ENCODE results near the gene BBS5.

BBS5 gene

DNA sequence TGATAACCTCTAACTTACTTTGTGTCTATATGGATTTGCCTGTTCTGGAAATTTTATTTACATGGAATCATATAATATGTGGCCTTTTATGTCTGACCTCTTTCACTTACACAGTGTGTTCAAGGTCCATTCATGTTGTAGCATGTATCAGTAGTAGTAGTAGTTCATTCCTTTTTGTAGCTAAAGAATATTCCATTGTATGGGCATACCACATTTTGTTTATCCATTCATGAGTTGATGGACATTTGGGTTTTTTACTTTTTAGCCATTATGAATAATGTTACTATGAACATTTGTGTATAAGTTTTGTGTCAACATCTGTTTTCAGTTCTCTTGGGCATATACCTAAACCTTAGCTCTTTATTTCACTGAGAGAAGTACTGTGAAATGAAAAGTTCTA, 11.5 kb downstream of the BBS5 start:
- H3K9me2 ChIP-seq (replicated peaks; ENCODE audit: insufficient read depth, low read length) = no peaks in the 10 kb centered on the region
- no peaks in the 10 kb centered on the region for H3K36me3 ChIP-seq (ENCODE audit: low read length)
- H3K27me3 ChIP-seq (ENCODE audit: low read length) = no peaks in the 10 kb centered on the region
- H3K79me2 ChIP-seq (ENCODE audit: insufficient read depth, low read length) = no peaks in the 10 kb centered on the region
- no peaks in the 10 kb centered on the region for H3K9me3 ChIP-seq (ENCODE audit: insufficient read depth, low read length)
- no peak overlapping the region for H2AFZ ChIP-seq (ENCODE audit: low read depth, low read length, severe bottlenecking)
- no peaks in the 10 kb centered on the region for H3F3A ChIP-seq (ENCODE audit: insufficient read depth)
- no peak overlapping the region for H3K9ac ChIP-seq (ENCODE audit: low read length)
- H3K4me2 ChIP-seq (ENCODE audit: low read depth, low read length, poor library complexity, severe bottlenecking) = no peak overlapping the region
- no peak overlapping the region for H3K27ac ChIP-seq (ENCODE audit: low read depth, low read length)
- no peaks in the 10 kb centered on the region for H4K20me1 ChIP-seq (ENCODE audit: low read depth, low read length)
- no peak overlapping the region for H3K4me3 ChIP-seq (ENCODE audit: insufficient read depth, low read length, poor library complexity, severe bottlenecking)
- TF ChIP-seq, protein P1, sequence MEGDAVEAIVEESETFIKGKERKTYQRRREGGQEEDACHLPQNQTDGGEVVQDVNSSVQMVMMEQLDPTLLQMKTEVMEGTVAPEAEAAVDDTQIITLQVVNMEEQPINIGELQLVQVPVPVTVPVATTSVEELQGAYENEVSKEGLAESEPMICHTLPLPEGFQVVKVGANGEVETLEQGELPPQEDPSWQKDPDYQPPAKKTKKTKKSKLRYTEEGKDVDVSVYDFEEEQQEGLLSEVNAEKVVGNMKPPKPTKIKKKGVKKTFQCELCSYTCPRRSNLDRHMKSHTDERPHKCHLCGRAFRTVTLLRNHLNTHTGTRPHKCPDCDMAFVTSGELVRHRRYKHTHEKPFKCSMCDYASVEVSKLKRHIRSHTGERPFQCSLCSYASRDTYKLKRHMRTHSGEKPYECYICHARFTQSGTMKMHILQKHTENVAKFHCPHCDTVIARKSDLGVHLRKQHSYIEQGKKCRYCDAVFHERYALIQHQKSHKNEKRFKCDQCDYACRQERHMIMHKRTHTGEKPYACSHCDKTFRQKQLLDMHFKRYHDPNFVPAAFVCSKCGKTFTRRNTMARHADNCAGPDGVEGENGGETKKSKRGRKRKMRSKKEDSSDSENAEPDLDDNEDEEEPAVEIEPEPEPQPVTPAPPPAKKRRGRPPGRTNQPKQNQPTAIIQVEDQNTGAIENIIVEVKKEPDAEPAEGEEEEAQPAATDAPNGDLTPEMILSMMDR (IDR thresholded peaks at IDR 0.05; ENCODE audit: insufficient read depth, low read length, poor library complexity, severe bottlenecking) = no peak
- TF ChIP-seq EZH2phosphoT487 (conservative IDR thresholded peaks at IDR 0.05; ENCODE audit: low read length) = no peak

DNA sequence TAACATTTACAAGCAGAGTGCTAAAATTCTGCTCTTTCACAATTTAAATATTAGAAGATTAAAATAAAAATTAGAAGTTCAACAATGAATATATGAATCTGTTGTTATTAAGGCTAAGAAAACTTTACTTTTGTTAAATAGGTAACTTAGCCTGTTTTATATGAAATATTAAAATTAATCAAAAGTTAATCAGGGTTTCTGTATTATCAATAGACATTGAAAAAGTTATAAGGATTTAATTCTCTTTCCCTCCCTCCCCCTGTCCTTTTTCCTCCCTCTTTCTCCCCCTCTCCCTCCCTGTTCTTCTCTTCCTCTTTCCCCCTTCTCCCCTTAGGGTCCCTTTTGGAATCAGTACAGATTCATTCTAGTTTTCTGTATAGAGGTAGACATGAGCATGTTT, 12.1 kb downstream of the BBS5 start:
- no peak overlapping the region for H3K27ac ChIP-seq (ENCODE audit: low read depth, low read length)
- H4K20me1 ChIP-seq (ENCODE audit: low read depth, low read length) = no peaks in the 10 kb centered on the region
- H3K4me2 ChIP-seq (ENCODE audit: low read depth, low read length, poor library complexity, severe bottlenecking) = no peak overlapping the region
- no peaks in the 10 kb centered on the region for H3K9me3 ChIP-seq (ENCODE audit: insufficient read depth, low read length)
- TF ChIP-seq, protein P1 (IDR thresholded peaks at IDR 0.05; ENCODE audit: insufficient read depth, low read length, poor library complexity, severe bottlenecking) = no peak
- no peak for TF ChIP-seq EZH2phosphoT487 (conservative IDR thresholded peaks at IDR 0.05; ENCODE audit: low read length)
- no peaks in the 10 kb centered on the region for H3K9me2 ChIP-seq (replicated peaks; ENCODE audit: insufficient read depth, low read length)
- H3K36me3 ChIP-seq (ENCODE audit: low read length) = no peaks in the 10 kb centered on the region
- no peaks in the 10 kb centered on the region for H3K27me3 ChIP-seq (ENCODE audit: low read length)
- H2AFZ ChIP-seq (ENCODE audit: low read depth, low read length, severe bottlenecking) = no peak overlapping the region
- no peak overlapping the region for H3K4me3 ChIP-seq (ENCODE audit: insufficient read depth, low read length, poor library complexity, severe bottlenecking)
- no peaks in the 10 kb centered on the region for H3F3A ChIP-seq (ENCODE audit: insufficient read depth)
- H3K9ac ChIP-seq (ENCODE audit: low read length) = no peak overlapping the region
- H3K79me2 ChIP-seq (ENCODE audit: insufficient read depth, low read length) = no peaks in the 10 kb centered on the region

DNA sequence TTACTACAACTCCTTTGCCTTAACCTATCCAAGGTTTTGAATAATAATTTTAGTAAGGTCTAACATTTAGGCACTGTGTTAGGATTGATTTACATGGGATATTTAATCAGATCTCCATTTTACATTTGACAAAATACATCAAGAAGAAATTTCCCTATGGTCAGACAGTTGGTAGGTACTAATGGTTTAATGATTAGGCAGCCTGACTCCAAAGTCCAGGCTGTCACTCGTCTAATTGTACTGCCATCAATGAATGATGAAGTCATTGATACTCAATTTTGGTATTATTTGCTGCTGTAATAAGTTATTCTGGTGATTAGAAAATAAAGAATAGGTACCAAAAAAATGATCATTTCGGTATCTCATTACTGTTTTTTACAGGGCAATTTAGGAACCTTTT, 14.1 kb downstream of the BBS5 start:
- H3K36me3 ChIP-seq (ENCODE audit: low read length) = no peaks in the 10 kb centered on the region
- no peak overlapping the region for H3K9ac ChIP-seq (ENCODE audit: low read length)
- no peak overlapping the region for H3K4me2 ChIP-seq (ENCODE audit: low read depth, low read length, poor library complexity, severe bottlenecking)
- H3K4me3 ChIP-seq (ENCODE audit: insufficient read depth, low read length, poor library complexity, severe bottlenecking) = no peak overlapping the region
- no peaks in the 10 kb centered on the region for H3K9me2 ChIP-seq (replicated peaks; ENCODE audit: insufficient read depth, low read length)
- H2AFZ ChIP-seq (ENCODE audit: low read depth, low read length, severe bottlenecking) = no peak overlapping the region
- H4K20me1 ChIP-seq (ENCODE audit: low read depth, low read length) = no peaks in the 10 kb centered on the region
- H3K9me3 ChIP-seq (ENCODE audit: insufficient read depth, low read length) = no peaks in the 10 kb centered on the region
- H3K27ac ChIP-seq (ENCODE audit: low read depth, low read length) = no peak overlapping the region
- H3K79me2 ChIP-seq (ENCODE audit: insufficient read depth, low read length) = no peaks in the 10 kb centered on the region
- no peaks in the 10 kb centered on the region for H3F3A ChIP-seq (ENCODE audit: insufficient read depth)
- TF ChIP-seq, protein P1 (IDR thresholded peaks at IDR 0.05; ENCODE audit: insufficient read depth, low read length, poor library complexity, severe bottlenecking) = no peak
- TF ChIP-seq EZH2phosphoT487 (conservative IDR thresholded peaks at IDR 0.05; ENCODE audit: low read length) = no peak
- H3K27me3 ChIP-seq (ENCODE audit: low read length) = no peaks in the 10 kb centered on the region

All from SU-DHL-6 (cell line).